GM18870 (cell line): ENCODE measurements around the gene RUBCNL.
"Not testable (repeated sequence)": the region's sequence is repeated elsewhere in the genome, so short reads cannot be mapped to it uniquely, and the experiment has no call there.

Source experiments
- ATAC-seq: cut with Tn5 transposase; IDR thresholded peaks from one replicate; pipeline ENCODE4 v1.9.1; 2021; ENCODE audit warnings: moderate library complexity; ENCODE audit not compliant: unreplicated experiment

The RUBCNL gene

GRCh38 chr13:46374710-46375109 is 12.3 kb downstream of the RUBCNL start:
- no peak for ATAC-seq

DNA sequence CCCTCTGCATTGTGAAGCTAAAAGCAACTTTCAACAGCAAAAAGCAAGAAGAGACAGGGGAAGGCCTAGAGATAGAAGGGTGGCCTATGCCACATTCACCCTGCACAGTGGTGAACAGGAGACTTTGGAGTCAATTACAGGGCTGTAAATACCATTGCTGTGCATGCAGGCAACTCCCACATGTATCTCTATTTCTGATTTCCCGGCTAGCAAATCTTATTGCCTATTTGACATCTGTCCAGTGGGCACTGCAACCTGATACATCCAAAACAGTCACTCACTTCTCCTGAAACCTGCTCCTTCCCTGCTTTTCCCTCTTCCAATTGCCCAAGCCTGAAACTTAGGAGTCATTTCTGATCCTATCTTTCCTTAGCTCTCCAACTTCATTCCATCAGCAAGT is 13.4 kb downstream of the RUBCNL start:
- ATAC-seq = no peak

- not testable (repeated sequence) for ATAC-seq
Measured at GRCh38 chr13:46372938-46373337, 14.1 kb downstream of the RUBCNL start.

DNA sequence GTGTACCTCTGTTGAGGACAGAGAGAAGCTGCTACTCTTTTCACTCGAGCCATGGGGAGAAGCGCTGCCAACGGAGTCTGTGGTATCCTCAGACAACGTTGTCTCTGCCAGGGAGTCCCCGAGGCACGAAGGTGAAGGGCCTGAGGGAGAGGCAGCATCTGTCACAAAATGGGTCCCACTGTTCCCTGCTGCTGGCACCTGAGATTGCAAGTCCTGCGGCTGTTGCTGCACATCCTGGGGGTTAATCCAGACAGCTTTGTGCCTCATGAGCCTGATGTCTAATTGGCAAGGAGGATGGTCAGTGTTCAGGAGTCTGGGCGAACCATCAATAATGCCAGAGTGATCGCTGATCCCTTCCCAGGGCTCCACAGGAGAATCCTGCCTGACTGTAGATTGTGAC is 15.0 kb downstream of the RUBCNL start:
- ATAC-seq = no peak

GRCh38 chr13:46369506-46370277 is 17.4 kb downstream of the RUBCNL start:
- ATAC-seq = no peak

DNA sequence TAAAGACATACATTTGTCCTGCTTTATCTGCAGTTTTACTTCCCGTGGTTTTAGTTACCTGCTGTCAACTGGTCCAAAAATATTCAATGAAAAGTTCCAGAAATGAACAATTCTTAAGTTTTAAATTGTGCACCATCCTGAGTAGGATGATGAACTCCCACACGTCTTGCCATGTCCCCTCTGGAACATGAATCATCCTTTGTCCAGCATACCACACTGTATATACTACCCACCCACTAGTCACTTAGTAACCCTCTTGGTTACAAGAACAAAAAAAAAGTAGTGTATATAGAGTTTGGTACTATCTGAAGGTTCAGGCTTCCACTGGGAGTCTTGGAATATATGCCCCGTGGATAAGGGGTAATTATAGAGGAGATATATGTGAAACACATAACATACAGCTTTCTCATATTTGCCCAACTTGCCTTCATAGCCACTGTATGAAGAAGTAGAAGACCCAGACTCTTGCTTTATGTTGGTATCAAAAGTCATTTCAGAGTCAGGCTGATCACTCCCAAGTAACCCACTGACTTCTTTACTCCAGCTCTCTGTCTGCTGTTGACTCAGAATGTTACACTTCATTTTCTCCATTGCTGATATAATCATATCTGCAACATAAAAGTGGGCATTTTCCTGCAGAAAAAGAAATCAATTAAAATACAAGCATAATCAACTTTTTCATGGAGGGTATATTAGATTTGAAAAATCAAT is 19.3 kb downstream of the RUBCNL start:
- no peak for ATAC-seq

GRCh38 chr13:46361276-46361934 is 25.6 kb downstream of the RUBCNL start:
- no peak for ATAC-seq

DNA sequence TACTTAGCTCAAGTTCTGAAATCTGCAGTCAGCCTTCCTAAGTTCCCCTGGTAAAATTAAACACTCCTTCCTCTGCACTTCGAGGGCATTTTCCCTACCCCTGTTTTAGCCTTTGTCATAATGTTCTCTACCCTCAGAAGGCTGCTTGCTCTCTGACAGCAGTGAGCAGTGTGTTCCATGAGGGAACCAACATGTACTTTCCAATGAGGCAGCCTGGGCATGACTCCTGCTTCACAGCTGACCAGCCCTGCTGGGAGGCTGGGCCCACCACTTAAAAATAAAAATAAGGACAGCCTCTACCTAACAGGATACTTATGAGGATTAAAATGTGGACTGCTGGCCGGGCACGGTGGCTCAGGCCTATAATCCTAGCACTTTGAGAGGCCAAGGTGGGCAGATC is 26.4 kb downstream of the RUBCNL start:
- no peak for ATAC-seq

GRCh38 chr13:46359714-46360113 is 27.3 kb downstream of the RUBCNL start:
- no peak for ATAC-seq

DNA sequence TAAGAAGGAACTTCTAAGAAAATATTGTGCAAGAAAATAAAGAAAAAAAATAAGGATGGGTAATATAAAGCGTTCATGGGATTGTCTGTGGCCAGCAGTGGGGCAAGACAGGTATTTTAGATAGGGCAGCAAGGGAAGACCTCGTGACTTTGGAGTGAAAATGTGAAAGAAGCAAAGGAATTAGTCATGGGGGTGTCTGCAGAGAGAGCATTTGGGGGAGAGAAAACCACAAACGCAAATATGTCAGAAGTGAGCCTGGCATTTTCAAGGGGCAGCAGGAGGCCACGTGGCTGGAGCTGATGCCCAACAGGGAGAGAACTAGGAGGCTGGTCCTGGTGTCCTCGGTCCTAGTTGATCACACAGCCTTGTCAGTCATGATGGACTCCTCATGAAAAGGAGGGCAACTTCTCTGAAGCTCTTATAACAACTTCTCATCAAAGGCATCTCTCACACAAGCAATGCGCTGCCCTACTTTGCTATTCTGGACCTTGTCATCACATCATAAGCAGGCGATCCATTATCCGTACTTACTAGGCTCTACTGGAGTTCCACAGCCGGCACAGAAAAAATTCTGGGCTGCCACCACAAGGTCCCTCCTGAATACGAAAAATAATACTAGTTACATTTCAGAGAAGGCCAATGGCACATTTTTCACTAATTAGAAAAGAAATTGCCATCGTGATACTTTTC is 31.0 kb downstream of the RUBCNL start:
- no peak for ATAC-seq

DNA sequence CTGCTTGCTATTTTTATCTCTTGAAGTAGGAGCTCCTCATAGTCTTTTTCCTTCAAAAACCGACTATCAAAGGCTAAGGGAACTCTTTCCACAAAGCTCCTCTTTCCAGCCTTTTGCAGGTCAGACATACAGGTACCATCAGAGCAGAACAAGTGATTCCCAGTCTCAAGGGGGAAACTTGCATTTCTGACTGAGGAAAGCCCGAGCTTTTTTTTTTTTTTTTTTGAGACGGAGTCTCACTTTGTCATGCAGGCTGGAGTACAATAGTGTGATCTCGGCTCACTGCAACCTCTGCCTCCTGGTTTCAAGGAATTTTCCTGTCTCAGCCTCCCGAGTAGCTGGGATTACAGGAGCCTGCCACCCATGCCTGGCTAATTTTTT is 32.0 kb downstream of the RUBCNL start:
- no peak for ATAC-seq

GRCh38 chr13:46354156-46355087 is 32.6 kb downstream of the RUBCNL start:
- peak; percentile 57 for ATAC-seq

- no peak for ATAC-seq
Measured at GRCh38 chr13:46352805-46353204, 34.2 kb downstream of the RUBCNL start.

- ATAC-seq = no peak
Measured at GRCh38 chr13:46350003-46350402, 37.0 kb downstream of the RUBCNL start.

DNA sequence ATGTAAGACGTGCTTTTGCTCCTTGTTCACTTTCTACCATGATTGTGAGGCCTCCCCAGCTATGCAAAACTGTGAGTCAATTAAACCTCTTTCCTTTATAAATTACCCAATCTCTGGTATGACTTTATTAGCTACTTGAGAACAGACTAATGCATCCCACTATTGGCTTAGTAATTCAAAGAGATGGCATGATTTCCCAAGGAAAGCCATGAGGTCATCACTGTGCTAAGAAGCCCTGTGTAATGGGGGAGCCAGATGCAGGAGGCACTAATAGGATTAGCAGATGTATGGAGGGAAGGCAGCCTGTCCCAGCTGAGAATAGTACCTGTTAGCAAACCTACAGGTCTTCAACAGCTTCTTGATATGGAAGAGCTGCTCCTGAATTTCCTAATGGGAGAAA is 38.1 kb downstream of the RUBCNL start:
- ATAC-seq = no peak

DNA sequence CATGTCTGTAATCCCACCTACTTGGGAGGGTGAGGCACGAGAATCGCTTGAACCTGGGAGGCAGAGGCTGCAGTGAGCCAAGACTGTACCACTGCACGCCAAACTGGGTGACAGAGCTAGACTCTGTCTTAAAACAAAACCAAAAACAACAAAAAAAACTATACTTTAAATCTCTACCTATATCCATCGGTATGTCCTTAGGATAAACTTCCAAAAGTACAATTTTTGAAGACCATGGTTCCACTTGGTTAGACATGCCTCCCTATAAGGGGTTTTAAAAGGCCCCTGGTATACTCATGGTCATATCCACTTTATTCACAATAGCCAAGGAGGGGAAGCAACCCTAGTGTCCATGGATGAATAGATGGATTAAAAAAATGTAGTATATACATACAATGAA is 39.8 kb downstream of the RUBCNL start:
- ATAC-seq = no peak

GRCh38 chr13:46345866-46346265 is 41.2 kb downstream of the RUBCNL start:
- no peak for ATAC-seq

- no peak for ATAC-seq
Measured at GRCh38 chr13:46345398-46345797, 41.7 kb downstream of the RUBCNL start.

DNA sequence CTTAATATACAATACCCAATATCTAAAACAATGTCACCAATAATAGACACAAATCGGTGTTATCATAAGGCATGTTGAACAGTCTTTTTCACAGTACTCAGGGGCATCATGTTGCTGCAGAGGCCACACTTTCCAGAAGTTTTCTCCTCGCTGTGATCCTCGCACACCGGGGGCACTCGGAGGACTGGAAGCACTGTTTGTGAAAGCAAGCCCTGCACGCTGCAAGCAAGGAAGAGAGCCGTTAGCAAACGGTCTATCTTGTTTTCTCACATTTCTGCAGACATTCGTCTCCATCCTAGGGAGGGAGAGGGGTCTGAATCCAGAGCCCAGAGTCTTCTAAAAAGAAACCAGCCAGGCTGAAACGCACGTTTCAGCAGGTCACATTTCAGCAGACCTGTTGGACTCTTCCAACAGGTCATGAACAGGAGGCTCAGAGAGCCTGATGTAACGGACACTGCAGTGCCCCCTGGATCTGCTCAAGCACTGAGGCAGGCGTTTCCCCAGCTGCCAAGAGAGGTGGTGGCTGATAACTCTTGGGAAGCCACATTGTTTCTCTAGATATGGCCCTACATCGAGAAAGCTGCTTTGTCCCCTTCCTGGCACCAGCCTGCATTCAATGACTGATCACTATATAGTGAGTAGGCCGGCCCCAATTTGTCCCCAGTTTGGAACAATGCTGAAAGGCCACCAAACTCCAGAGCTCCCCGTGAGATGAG is 43.6 kb downstream of the RUBCNL start:
- no peak for ATAC-seq

DNA sequence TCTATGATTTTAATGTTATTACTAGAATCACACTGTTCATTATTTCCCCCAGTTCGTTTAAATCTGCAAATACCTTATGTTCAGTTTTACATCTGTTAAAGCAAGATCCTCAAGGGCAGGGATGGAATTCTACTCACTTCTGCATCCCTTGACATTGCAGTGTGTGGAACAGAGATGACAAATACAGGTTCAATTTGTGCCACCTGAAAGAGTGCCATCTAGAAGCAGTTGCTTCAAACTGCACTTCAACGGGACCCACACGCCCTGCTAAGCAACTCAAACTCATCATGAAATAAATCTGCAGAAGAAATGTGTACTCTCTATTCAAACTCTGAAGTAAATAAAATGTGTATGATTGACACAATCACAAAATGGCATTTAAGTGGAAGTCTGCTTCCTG is 44.5 kb downstream of the RUBCNL start:
- ATAC-seq = no peak
